ENCODE measurements around the gene CDC42BPB.

DNA sequence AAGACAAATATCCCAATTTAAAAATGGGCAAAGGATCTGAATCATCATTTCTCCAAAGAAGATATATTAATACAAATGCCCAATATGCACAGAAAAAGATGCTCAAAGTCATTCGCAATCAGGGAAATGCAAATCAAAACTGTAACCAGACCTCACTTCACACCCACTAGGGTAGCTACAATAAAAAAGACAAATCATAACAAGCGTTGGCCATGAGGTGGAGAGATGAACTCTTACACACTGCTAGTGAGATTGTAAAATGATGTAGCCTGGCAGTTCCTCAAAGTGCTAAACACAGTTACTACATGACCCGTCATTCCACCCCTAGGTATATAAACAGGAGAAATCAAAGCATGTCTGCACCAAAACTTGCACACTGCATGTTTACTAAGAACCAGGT lies 30.4 kb downstream of the CDC42BPB start:
- TF ChIP-seq PHF20 (CRISPR knock-in tag; IDR thresholded peaks at IDR 0.05): no peak
- TF ChIP-seq HDAC2 (CRISPR knock-in tag; IDR thresholded peaks at IDR 0.05): no peak
